Gastrocnemius medialis (tissue), 4 donors: ENCODE results near the gene KCNQ5.

Experiments
- CTCF ChIP-seq, 5 experiments: fragments of 450-650 bp in 3 of 5; fragments of 200-600 bp in 2 of 5; sonication (generic) in 2 of 5; IDR thresholded peaks in 4 of 5; conservative IDR thresholded peaks in 1 of 5; 1 replicate in 4 of 5; 2 replicates in 1 of 5; pipeline ENCODE4 v1.5.1; 2016 to 2019; ENCODE audit warnings: antibody characterized with exemption in 5 of 5, mild to moderate bottlenecking in 3 of 5, moderate library complexity in 3 of 5
- POLR2A ChIP-seq, 2 donors: fragments of 450-650 bp; IDR thresholded peaks; one replicate each; pipeline ENCODE4 v1.6.1; 2017; ENCODE audit warnings: antibody characterized with exemption in 2 of 2, mild to moderate bottlenecking in 2 of 2, moderate library complexity in 2 of 2

DNA sequence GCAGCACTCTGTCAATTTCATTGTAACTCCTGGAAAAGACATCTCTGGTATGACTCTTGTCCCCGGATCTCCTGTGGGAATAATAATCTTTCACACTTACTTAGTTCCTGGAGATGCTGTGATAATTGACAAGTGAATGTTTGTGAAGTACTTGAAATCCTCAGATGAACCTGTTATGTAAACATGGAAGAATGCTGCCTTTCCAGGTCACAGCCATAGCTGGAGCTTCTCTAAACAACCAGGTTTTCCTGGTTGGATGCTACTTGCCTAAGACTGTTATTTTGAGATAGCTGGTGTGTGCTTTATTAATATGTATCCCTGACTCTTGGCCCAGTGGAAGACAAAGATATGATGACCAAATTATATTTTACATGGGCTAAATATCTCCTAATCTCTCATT lies 228.6 kb downstream of the KCNQ5 start:
- TF ChIP-seq CTCF (IDR thresholded peaks at IDR 0.05 in 4 of 5, conservative IDR thresholded peaks at IDR 0.05 in 1 of 5) (no peak), POLR2A (IDR thresholded peaks at IDR 0.05) (no peak)
